ENCODE data around the gene PCBP1.
"Not testable (repeated sequence)": the region's sequence is repeated elsewhere in the genome, so short reads cannot be mapped to it uniquely, and the experiment has no call there.

The PCBP1 gene

DNA sequence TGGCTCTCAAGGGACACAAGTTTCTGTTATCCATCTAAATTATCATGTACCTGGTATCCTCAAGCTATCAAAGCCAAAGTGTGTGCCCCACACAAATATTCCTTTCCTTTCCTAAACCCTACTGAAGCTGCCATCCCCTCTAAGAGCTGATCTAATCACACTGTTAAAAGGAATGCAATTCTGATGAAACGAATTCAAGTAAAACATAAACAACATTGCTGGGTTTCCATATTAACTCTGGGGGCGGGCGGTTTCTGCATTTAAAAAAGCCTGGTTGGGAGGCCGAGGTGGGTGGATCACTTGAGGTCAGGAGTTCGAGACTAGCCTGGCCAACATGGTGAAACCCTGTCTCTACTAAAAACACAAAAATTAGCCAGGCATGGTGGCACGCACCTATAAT lies 41.9 kb upstream of the PCBP1 start:
- TF ChIP-seq, protein P1, sequence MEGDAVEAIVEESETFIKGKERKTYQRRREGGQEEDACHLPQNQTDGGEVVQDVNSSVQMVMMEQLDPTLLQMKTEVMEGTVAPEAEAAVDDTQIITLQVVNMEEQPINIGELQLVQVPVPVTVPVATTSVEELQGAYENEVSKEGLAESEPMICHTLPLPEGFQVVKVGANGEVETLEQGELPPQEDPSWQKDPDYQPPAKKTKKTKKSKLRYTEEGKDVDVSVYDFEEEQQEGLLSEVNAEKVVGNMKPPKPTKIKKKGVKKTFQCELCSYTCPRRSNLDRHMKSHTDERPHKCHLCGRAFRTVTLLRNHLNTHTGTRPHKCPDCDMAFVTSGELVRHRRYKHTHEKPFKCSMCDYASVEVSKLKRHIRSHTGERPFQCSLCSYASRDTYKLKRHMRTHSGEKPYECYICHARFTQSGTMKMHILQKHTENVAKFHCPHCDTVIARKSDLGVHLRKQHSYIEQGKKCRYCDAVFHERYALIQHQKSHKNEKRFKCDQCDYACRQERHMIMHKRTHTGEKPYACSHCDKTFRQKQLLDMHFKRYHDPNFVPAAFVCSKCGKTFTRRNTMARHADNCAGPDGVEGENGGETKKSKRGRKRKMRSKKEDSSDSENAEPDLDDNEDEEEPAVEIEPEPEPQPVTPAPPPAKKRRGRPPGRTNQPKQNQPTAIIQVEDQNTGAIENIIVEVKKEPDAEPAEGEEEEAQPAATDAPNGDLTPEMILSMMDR (conservative IDR thresholded peaks at IDR 0.05): no peak
- TF ChIP-seq ZFX (IDR thresholded peaks at IDR 0.05): no peak
- no peak overlapping the region for H3K27ac ChIP-seq

GRCh38 chr2:70045932-70046331 lies 41.3 kb upstream of the PCBP1 start:
- TF ChIP-seq, protein P1 (conservative IDR thresholded peaks at IDR 0.05): no peak
- TF ChIP-seq ZFX (IDR thresholded peaks at IDR 0.05): no peak

GRCh38 chr2:70046534-70046933 lies 40.7 kb upstream of the PCBP1 start:
- no peak for TF ChIP-seq ZFX (IDR thresholded peaks at IDR 0.05)
- TF ChIP-seq, protein P1 (conservative IDR thresholded peaks at IDR 0.05): no peak
- no peak overlapping the region for H3K27ac ChIP-seq

More at GRCh38 chr2:70045932-70046331, 41.3 kb upstream of the PCBP1 start:
- no peak overlapping the region for H3K27ac ChIP-seq

GRCh38 chr2:70047451-70047850 lies 39.8 kb upstream of the PCBP1 start:
- TF ChIP-seq, protein P1 (conservative IDR thresholded peaks at IDR 0.05): no peak
- no peak for TF ChIP-seq ZFX (IDR thresholded peaks at IDR 0.05)

GRCh38 chr2:70049255-70049654 lies 38.0 kb upstream of the PCBP1 start:
- no peak overlapping the region for H3K27ac ChIP-seq
- no peak for TF ChIP-seq ZFX (IDR thresholded peaks at IDR 0.05)
- TF ChIP-seq, protein P1 (conservative IDR thresholded peaks at IDR 0.05): no peak

More at GRCh38 chr2:70047451-70047850, 39.8 kb upstream of the PCBP1 start:
- no peak overlapping the region for H3K27ac ChIP-seq

DNA sequence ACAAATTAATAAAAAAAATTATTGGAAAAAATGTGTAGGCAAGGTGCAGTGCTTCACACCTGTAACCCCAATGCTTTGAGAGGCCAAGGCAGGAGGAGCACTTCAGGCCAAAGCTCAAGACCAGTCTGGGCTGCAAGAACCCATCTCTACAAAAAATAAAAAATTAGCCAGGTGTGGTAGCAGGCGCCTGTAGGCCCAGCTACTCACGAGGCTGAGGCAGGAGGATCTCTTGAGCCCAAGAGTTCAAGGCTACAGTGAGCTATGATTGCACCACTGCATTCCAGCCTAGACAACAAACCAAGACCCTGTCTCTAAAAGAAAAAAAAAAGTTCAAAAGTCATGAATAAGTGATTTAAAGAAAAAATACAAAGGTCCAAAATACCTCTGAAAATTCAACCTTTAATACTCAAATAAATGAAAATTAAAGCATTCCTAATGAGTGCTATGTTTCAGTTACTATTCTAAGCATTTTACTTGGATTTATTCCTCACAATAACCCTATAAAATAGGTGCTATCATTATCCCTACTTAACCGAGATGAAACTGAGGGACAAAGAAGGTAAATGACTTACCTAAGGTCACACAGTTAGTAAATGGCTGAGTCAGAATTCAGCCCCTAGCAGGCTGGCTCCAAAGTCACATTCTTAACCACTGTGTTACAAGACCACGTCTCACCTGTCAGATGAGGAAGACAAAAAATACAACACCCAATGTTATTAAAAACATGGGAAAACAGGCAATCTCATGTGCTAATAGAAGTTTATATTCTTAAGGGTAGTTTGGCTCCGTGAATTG lies 36.4 kb upstream of the PCBP1 start:
- TF ChIP-seq, protein P1 (conservative IDR thresholded peaks at IDR 0.05): no peak
- no peak for TF ChIP-seq ZFX (IDR thresholded peaks at IDR 0.05)
- H3K27ac ChIP-seq: no peak overlapping the region

DNA sequence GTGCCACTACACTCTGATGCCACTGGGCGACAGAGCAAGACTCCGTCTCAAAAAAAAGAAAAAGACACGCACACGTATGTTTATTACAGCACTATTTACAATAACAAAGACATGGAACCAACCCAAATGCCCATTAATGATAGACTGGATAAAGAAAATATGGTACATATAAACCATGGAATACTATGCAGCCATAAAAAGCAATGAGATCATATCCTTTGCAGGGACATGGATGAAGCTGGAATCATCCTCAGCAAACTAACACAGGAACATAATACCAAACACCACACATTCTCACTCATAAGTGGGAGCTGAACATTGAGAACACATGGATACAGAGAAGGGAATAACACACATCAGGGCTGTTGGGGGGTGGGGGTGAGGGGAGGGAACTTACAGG lies 32.0 kb upstream of the PCBP1 start:
- not testable (repeated sequence) for H3K27ac ChIP-seq

GRCh38 chr2:70061317-70061716 lies 26.0 kb upstream of the PCBP1 start:
- H3K27ac ChIP-seq: no peak overlapping the region
- TF ChIP-seq ZFX (IDR thresholded peaks at IDR 0.05): no peak
- TF ChIP-seq, protein P1 (conservative IDR thresholded peaks at IDR 0.05): no peak
